Endometrial microvascular endothelial cells (primary cell): Measurements from ENCODE around the gene ABCB4. TPM values are rescaled to one million over a fixed set of nuclear protein-coding genes. Genes with fewer than 3 reads are reported as not detected.

Experiments
- in situ Hi-C: cut with HindIII; loops from 2 replicates; pipeline ENCODE4 v1.10.0; 2017; ENCODE audit warnings: low sequenced_read_pairs, low pct_unique_long_range_greater_than_20kb; ENCODE audit errors: inconsistent ontology term
- total RNA-seq: library from RNA; depleted of rRNA; stranded (reverse); fragments of >200 nt; gene quantifications from one replicate; pipeline ENCODE4 v1.2.3, GENCODE V29; 2015; ENCODE audit errors: inconsistent ontology term

Gene ABCB4
- total RNA-seq, 1 donor from 2014 or later, result 0.65 TPM

- in situ Hi-C loops, result no loop called here
These were observed 28.3 kb downstream of the ABCB4 start for GRCh38 chr7:87447116-87447635.

DNA sequence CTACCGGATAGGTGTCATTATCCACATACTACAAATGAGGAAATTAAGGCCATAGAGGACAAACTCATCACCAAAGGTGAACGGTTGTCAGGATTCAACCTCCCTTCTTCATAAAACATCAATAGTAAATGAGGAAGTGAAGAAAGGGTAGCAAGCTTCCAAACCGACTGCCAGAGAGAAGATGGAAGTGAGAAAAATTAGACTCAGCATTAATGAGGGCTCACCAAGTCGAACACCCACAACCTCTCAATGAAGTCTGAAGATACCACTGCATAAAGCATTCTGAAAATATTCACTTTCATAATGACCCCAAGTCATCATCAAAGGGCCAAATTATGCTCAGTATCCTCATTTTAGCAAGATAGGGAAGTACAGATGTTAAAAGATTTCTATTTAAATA lies 29.6 kb downstream of the ABCB4 start:
- in situ Hi-C loops, result no loop called here

DNA sequence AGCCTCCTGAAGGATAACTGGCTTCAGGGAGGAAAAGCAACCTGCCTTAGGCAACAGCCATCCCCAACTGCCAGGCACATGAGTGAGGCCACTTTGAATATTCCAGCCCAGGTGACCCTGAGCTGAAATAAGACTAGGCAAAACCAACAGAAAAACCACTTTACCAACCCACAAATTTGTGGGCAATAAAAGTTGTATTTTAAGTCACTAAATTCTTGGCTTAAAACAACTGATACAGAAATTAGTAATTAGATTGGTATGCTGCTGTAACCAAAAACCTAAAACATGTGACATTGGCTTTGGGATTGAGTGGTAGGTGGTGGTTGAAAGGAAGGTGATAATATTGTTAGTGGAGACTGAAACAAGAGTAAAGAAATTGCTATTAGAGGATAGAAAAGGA lies 39.9 kb downstream of the ABCB4 start:
- in situ Hi-C loops, result no loop called here

DNA sequence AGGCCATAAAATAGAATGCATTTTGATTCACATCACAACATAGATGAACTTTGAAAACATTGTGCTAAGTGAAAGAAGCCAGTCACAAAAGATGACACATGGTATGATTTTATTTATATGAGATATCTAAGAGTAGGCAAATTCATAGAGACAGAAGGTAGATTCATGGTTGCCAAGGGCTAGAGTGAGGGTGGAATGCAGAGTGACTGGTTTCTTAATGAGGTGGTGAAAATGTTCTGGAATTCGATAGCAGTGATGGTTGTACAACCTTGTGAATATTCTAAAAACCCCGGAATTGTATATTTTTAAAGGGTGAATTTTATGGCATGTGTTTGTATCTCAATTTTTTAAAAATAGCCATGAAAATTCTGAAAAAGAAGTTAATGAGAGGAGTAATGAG lies 42.9 kb downstream of the ABCB4 start:
- in situ Hi-C loops, result no loop called here

DNA sequence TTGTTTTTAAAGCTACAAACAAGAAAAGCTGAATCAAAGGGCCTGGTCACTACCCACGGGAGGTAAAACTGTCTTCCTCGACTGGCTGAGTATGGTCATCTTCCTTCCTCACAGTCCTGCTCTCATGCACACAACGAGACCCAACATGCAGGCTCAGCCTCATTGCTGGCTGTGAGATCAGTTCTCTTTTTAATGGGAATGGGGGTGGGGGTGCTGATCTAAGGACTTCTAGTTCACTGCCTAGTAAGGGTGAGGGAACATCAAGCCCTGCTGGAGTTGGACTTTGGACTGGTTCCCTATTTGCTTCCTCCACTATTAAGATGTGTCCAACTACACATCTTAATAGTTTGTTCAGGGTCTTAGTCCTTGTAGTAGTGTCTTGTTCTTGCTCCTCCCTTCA lies 48.2 kb downstream of the ABCB4 start:
- in situ Hi-C loops, result no loop called here

GRCh38 chr7:87426160-87426559 lies 49.3 kb downstream of the ABCB4 start:
- in situ Hi-C loops, result no loop called here

DNA sequence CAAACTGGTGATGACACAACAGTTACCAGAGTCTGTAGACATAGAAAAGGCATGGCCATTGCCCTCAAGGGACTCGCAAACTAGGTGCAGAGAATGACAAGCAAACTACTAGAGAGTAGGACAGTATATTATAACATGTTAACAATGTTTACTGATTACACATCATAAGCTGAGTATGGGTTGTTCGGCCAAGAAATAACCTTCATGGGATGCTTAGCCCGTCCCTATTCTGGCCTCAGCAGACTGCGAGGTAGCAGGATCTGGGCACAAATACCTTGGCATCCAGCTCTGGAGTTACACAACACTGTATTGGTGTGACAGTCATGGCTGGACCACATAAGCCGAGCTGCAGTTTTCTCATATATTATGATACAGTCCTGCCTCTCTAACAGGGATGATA lies 51.4 kb downstream of the ABCB4 start:
- in situ Hi-C loops, result no loop called here

- in situ Hi-C loops, result no loop called here
These were observed 55.3 kb downstream of the ABCB4 start for GRCh38 chr7:87420173-87420572.

DNA sequence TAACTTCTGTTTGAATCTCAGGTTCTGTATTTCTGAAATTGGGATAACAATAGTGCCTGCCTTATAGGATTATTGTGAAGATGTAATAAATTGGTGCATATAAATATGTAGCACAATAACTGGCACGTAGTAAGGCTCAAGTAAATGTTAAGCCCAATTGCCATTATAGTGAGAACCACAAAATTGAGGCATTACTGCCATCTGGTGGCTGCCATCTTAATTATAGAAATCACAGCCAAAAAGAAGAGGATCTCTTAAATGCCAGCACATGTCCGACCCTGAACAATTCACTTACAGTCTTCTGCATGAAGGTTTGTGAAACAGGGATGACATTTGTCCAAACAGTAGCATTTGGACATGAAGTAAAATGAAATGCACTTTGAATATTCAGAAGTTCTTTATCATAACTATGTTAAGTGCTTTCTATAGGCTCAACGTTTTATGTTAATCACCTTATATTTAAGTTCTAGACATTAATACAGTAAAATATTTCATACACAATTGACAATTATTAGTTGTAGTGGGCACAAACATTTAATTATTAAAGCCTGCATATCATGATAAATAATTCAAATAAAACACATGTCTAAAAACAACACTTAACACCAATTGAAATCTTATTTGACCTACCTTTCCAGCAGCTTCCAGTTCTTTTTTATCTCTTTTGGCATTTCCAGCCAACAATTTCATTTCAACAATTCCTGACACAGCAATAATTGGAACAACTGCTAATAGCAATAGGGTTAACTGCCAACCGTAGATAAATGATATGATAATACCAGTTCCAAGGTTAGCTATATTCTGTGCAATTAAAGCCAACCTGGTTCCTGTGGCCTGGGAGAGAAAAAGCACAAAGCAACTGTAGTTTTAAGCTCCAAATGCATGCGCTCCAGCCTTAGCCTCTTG lies 58.5 kb downstream of the ABCB4 start:
- in situ Hi-C loops, result no loop called here

DNA sequence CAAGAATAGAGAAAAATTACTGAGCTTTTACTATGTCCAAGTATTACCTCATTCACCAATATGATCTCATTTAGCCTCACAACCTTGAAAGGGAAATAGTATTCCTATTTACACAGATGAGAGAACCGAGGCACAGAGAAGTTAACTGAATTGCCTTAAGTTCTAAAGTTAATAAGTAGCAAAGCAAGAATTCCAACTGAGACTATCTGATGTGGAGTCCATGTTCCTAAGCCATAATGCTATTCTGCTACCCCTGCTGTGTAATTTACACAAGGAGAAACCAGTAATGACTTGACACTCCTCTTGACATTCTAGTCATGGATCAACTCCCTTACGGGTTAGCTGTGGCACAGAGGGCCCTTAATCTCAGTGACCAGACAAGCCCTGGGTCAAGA lies 60.7 kb downstream of the ABCB4 start:
- in situ Hi-C loops, result no loop called here

GRCh38 chr7:87413951-87414793 lies 61.3 kb downstream of the ABCB4 start:
- in situ Hi-C loops, result no loop called here

- in situ Hi-C loops, result no loop called here
These were observed 62.5 kb downstream of the ABCB4 start for GRCh38 chr7:87413029-87413428.

GRCh38 chr7:87411186-87411585 lies 64.3 kb downstream of the ABCB4 start:
- in situ Hi-C loops, result no loop called here

DNA sequence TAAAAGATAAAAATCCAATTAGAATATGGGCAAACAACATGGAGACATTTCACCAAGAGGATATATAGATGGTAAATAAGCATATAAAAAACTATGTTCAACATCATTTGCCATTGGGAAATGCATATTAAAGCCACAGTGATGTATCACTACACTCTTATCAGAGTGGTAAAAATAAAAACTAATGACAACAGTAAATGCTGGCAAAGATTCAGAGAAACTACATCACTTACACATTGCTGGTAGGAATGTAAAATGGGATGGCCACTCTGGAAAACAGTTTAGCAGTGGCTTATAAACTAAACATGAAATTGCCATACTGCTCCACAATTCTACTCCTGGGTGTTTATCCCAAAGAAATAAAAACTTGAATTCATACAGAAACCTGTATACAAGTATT lies 70.8 kb downstream of the ABCB4 start:
- in situ Hi-C loops, result no loop called here

- in situ Hi-C loops, result no loop called here
These were observed 77.0 kb downstream of the ABCB4 start for GRCh38 chr7:87398446-87398845.

DNA sequence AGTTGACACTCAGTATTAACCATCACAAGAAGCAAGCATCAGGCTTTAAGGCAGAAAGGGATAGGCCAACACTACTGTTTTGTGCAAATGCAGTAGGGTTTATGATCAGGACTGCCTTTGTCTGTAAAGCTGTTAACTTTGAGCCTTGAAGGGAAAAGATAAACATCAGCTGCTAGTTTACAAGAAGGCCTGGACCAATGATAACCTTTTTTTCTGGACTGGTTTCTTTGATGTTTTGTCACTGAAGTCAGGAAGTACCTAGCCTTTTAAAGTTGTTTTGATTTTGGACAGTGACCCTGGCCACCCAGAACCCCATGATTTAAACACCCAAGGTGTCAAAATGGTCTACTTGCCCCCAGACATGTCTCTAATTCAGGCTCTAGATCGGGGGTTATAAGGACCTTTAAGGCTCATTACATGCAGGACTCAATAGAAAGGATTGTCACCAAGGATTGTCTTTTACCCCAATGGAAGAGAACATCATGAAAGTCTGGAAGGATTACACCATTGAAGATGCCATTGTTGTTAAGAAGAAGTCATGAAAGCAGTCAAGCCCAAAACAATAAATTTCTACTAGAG lies 79.9 kb downstream of the ABCB4 start:
- in situ Hi-C loops, result no loop called here

DNA sequence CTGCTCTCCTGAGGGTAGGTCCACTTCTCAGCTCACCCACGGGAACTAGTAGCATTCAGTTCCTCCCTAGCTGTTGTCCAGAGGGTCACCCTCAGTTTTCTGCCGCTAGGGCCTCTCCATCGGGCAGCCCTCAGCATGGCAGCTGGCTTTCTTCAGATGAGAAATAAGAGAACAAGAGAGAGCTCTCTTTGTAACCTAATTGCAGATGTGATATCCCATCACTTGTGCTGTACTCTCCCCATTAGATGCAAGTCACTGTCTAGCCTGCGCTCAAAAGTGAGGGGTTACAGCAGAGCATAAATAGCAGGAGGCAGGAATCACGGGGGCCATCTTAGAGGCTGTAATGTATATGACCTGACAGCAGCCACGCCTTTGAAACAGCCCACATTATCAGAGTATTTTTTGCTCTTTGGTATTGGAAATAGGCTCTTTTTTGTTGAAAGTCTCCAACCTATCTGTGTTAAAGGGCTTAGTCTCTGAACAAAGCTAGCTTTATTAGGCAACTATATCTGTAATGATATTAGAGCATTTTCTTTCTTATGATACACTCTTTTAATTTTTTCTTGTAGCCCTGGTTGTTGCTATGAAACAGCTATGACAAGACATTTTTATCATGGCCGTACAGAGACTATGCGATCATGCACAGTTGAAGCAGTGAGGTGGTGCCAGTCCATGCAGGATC lies 84.3 kb downstream of the ABCB4 start:
- in situ Hi-C loops, result no loop called here

- in situ Hi-C loops, result no loop called here
These were observed 94.6 kb downstream of the ABCB4 start for GRCh38 chr7:87380905-87381304.
